ENCODE data around the gene OBSCN.

- TF ChIP-seq PAX5 (IDR thresholded peaks at IDR 0.05; ENCODE audit: insufficient read depth, low read length, severe bottlenecking) (no peak), POLR2A (IDR thresholded peaks at IDR 0.05; ENCODE audit: low read depth, low read length) (no peak), POLR2AphosphoS5 (IDR thresholded peaks at IDR 0.05; ENCODE audit: low read depth, low read length) (no peak), POU2F2 (IDR thresholded peaks at IDR 0.05; ENCODE audit: low read depth, low read length) (no peak), TAF1 (IDR thresholded peaks at IDR 0.05; ENCODE audit: low read depth, low read length) (no peak), SPI1 (IDR thresholded peaks at IDR 0.05; ENCODE audit: low read depth, low read length) (no peak)
These were observed 63.9 kb downstream of the OBSCN start for GRCh38 chr1:228271701-228272251.

All from GM12891 (cell line).